Measurements from ENCODE around the gene ZBTB11.
"Not testable (repeated sequence)": the region's sequence is repeated elsewhere in the genome, so short reads cannot be mapped to it uniquely, and the experiment has no call there.

ZBTB11 gene

GRCh38 chr3:101617478-101617877 lies 59.5 kb downstream of the ZBTB11 start (continued):
- TF ChIP-seq ZNF548 (tag by site-specific recombination; IDR thresholded peaks at IDR 0.05): no peak

GRCh38 chr3:101615525-101615924 lies 61.4 kb downstream of the ZBTB11 start:
- Histone ChIP-seq H3K27ac (ENCODE audit: extremely low read depth, low read depth, low read length) (no peak overlapping the region), H3K9me3 (ENCODE audit: control insufficient read depth, insufficient read depth, low read depth, low read length) (no peaks in the 10 kb centered on the region), H3K4me3 (ENCODE audit: low read depth, low read length) (no peak overlapping the region), H3K4me1 (ENCODE audit: control insufficient read depth, insufficient read depth, low read length) (no peaks in the 10 kb centered on the region), H3K36me3 (ENCODE audit: control insufficient read depth in 2 of 2, insufficient read depth in 1 of 2, low read length in 2 of 2) (no peaks in the 10 kb centered on the region)
- TF ChIP-seq ZNF707 (tag by site-specific recombination; IDR thresholded peaks at IDR 0.05) (no peak), BCL11A (tag by site-specific recombination; IDR thresholded peaks at IDR 0.05; ENCODE audit: low read depth) (no peak), ZNF18 (tag by site-specific recombination; IDR thresholded peaks at IDR 0.05) (no peak), ZNF132 (tag by site-specific recombination; IDR thresholded peaks at IDR 0.05; ENCODE audit: borderline replicate concordance) (no peak), KLF10 (tag by site-specific recombination; IDR thresholded peaks at IDR 0.05) (no peak), ZSCAN30 (tag by site-specific recombination; IDR thresholded peaks at IDR 0.05) (no peak), ZFHX2 (tag by site-specific recombination; conservative IDR thresholded peaks at IDR 0.05) (no peak), ZBTB44 (tag by site-specific recombination; IDR thresholded peaks at IDR 0.05) (no peak), OSR2 (tag by site-specific recombination; IDR thresholded peaks at IDR 0.05) (no peak), SP3 (tag by site-specific recombination; IDR thresholded peaks at IDR 0.05) (no peak), ZNF174 (tag by site-specific recombination; IDR thresholded peaks at IDR 0.05) (no peak), ZNF785 (tag by site-specific recombination; IDR thresholded peaks at IDR 0.05) (no peak), KLF7 (tag by site-specific recombination; IDR thresholded peaks at IDR 0.05; ENCODE audit: borderline replicate concordance) (no peak), ZNF704 (tag by site-specific recombination; IDR thresholded peaks at IDR 0.05) (no peak)
- TF ChIP-seq, protein P1, sequence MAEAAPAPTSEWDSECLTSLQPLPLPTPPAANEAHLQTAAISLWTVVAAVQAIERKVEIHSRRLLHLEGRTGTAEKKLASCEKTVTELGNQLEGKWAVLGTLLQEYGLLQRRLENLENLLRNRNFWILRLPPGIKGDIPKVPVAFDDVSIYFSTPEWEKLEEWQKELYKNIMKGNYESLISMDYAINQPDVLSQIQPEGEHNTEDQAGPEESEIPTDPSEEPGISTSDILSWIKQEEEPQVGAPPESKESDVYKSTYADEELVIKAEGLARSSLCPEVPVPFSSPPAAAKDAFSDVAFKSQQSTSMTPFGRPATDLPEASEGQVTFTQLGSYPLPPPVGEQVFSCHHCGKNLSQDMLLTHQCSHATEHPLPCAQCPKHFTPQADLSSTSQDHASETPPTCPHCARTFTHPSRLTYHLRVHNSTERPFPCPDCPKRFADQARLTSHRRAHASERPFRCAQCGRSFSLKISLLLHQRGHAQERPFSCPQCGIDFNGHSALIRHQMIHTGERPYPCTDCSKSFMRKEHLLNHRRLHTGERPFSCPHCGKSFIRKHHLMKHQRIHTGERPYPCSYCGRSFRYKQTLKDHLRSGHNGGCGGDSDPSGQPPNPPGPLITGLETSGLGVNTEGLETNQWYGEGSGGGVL (tag by site-specific recombination; IDR thresholded peaks at IDR 0.05): no peak
- TF ChIP-seq, protein P2, sequence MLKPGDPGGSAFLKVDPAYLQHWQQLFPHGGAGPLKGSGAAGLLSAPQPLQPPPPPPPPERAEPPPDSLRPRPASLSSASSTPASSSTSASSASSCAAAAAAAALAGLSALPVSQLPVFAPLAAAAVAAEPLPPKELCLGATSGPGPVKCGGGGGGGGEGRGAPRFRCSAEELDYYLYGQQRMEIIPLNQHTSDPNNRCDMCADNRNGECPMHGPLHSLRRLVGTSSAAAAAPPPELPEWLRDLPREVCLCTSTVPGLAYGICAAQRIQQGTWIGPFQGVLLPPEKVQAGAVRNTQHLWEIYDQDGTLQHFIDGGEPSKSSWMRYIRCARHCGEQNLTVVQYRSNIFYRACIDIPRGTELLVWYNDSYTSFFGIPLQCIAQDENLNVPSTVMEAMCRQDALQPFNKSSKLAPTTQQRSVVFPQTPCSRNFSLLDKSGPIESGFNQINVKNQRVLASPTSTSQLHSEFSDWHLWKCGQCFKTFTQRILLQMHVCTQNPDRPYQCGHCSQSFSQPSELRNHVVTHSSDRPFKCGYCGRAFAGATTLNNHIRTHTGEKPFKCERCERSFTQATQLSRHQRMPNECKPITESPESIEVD (tag by site-specific recombination; IDR thresholded peaks at IDR 0.05): no peak
- ChIA-PET POLR2A (no interaction called here), CTCF (no interaction called here)

- H3K27ac ChIP-seq (ENCODE audit: extremely low read depth, low read depth, low read length); CTCF ChIA-PET; H3K4me3 ChIP-seq (ENCODE audit: low read depth, low read length); POLR2A ChIA-PET; H3K9me3 ChIP-seq (ENCODE audit: control insufficient read depth, insufficient read depth, low read depth, low read length); H3K4me1 ChIP-seq (ENCODE audit: control insufficient read depth, insufficient read depth, low read length); H3K36me3 ChIP-seq (ENCODE audit: control insufficient read depth in 2 of 2, insufficient read depth in 1 of 2, low read length in 2 of 2): not testable (repeated sequence)
Observed at GRCh38 chr3:101613014-101613413, 63.9 kb downstream of the ZBTB11 start.

Data from HEK293 (cell line).